IMR-90 (cell line): ENCODE data around the gene MSS51. TPM values are rescaled to one million over a fixed set of nuclear protein-coding genes. Genes with fewer than 3 reads are reported as not detected.

ENCODE experiments used
- ATAC-seq: fragments of 200-7000 bp; cut with Tn5 transposase; 2 replicates; pipeline ENCODE4 v1.9.1; 2020; ENCODE audit warnings: low read depth, mild to moderate bottlenecking, moderate library complexity
- BruUV-seq: library from RNA; stranded (reverse); fragments of 400-500 nt; replicated peaks from 2 replicates; lab custom pipeline; 2021; lab: Mats Ljungman, UMichigan
- CTCF ChIA-PET: fragments of 300-600 bp; formaldehyde crosslinking; extraction: SDS; loops from one replicate; lab custom pipeline; 2021; ENCODE audit warnings: antibody characterized with exemption; lab: Yijun Ruan, JAX
- POLR2A ChIA-PET: fragments of 300-600 bp; sonication (Branson Sonifier 250); formaldehyde crosslinking; loops from one replicate; lab custom pipeline; 2022; ENCODE audit warnings: antibody characterized with exemption; ENCODE audit not compliant: unreplicated experiment; lab: Charles Lee
- DNase-seq: peaks from one replicate; pipeline ENCODE4 v3.0.0; 2013
- H2AFZ ChIP-seq: replicated peaks from 2 replicates; pipeline ENCODE3; 2013; ENCODE audit warnings: low read length, mild to moderate bottlenecking; ENCODE audit not compliant: poor library complexity
- H2AK5ac ChIP-seq: 2 replicates; pipeline ENCODE4 v1.6.1; 2013; ENCODE audit warnings: low read depth, low read length, inconsistent platforms
- H2AK9ac ChIP-seq: replicated peaks from 2 replicates; pipeline ENCODE3; 2013; ENCODE audit warnings: mild to moderate bottlenecking, low read depth, low read length, moderate library complexity; ENCODE audit not compliant: poor library complexity
- H2BK120ac ChIP-seq: 2 replicates; pipeline ENCODE4 v1.6.1; 2013; ENCODE audit warnings: low read depth, low read length, inconsistent platforms
- H2BK15ac ChIP-seq: 3 replicates; pipeline ENCODE4 v1.6.1; 2013; ENCODE audit warnings: low read depth, low read length, inconsistent platforms
- H2BK20ac ChIP-seq: 2 replicates; pipeline ENCODE4 v1.6.1; 2013; ENCODE audit warnings: low read depth, mild to moderate bottlenecking, inconsistent platforms, low read length, moderate library complexity
- H2BK5ac ChIP-seq: 2 replicates; pipeline ENCODE4 v1.6.1; 2013; ENCODE audit warnings: mild to moderate bottlenecking, low read depth, low read length, inconsistent platforms; ENCODE audit not compliant: poor library complexity, severe bottlenecking
- H3K14ac ChIP-seq: replicated peaks from 2 replicates; pipeline ENCODE4 v1.6.1; 2013; ENCODE audit warnings: low read depth, low read length, inconsistent platforms
- H3K18ac ChIP-seq: 2 replicates; pipeline ENCODE4 v1.6.1; 2013; ENCODE audit warnings: low read depth, low read length, control low read depth
- H3K23ac ChIP-seq: 2 replicates; pipeline ENCODE4 v1.6.1; 2013; ENCODE audit warnings: low read depth, low read length, inconsistent platforms
- H3K27ac ChIP-seq: 2 replicates; pipeline ENCODE4 v1.5.1; 2013; ENCODE audit warnings: mild to moderate bottlenecking, control low read depth, low read length; ENCODE audit not compliant: insufficient read depth
- H3K27me3 ChIP-seq: 2 replicates; pipeline ENCODE4 v1.6.1; 2013; ENCODE audit warnings: low read length; ENCODE audit not compliant: control insufficient read depth, insufficient read depth
- H3K36me3 ChIP-seq: 2 replicates; pipeline ENCODE4 v1.6.1; 2013; ENCODE audit warnings: low read length, mixed read lengths; ENCODE audit not compliant: control insufficient read depth, insufficient read depth
- H3K4ac ChIP-seq: 2 replicates; pipeline ENCODE4 v1.6.1; 2013; ENCODE audit warnings: low read depth, low read length, inconsistent platforms
- H3K4me1 ChIP-seq: 2 replicates; pipeline ENCODE4 v1.6.1; 2013; ENCODE audit warnings: low read length, mixed read lengths; ENCODE audit not compliant: control insufficient read depth, insufficient read depth
- H3K4me2 ChIP-seq: 2 replicates; pipeline ENCODE4 v1.6.1; 2013; ENCODE audit warnings: low read depth, mild to moderate bottlenecking, control low read depth, low read length, moderate library complexity
- H3K4me3 ChIP-seq: 2 replicates; pipeline ENCODE4 v1.5.1; 2013; ENCODE audit warnings: low read depth, mild to moderate bottlenecking, control low read depth, low read length, moderate library complexity; ENCODE audit not compliant: insufficient read depth
- H3K56ac ChIP-seq: 2 replicates; pipeline ENCODE4 v1.6.1; 2013; ENCODE audit warnings: low read length, inconsistent platforms; ENCODE audit not compliant: insufficient read depth; ENCODE audit errors: extremely low read depth
- H3K79me1 ChIP-seq, 2 experiments: 2 replicates each; pipeline ENCODE4 v1.6.1; 2013; ENCODE audit warnings: low read length in 2 of 2, inconsistent platforms in 1 of 2, low read depth in 1 of 2
- H3K9ac ChIP-seq: 2 replicates; pipeline ENCODE4 v1.6.1; 2013; ENCODE audit warnings: low read depth, low read length, control low read depth
- H3K9me1 ChIP-seq: 2 replicates; pipeline ENCODE4 v1.6.1; 2013; ENCODE audit warnings: low read length, inconsistent platforms; ENCODE audit not compliant: insufficient read depth
- H3K9me3 ChIP-seq: 2 replicates; pipeline ENCODE4 v1.6.1; 2013; ENCODE audit warnings: low read length; ENCODE audit not compliant: control insufficient read depth, insufficient read depth
- H4K20me1 ChIP-seq: 2 replicates; pipeline ENCODE4 v1.6.1; 2013; ENCODE audit warnings: low read length, inconsistent platforms; ENCODE audit not compliant: insufficient read depth
- H4K5ac ChIP-seq: 2 replicates; pipeline ENCODE4 v1.6.1; 2013; ENCODE audit warnings: mild to moderate bottlenecking, low read depth, low read length, control low read depth
- H4K8ac ChIP-seq, 2 experiments: 2 replicates each; pipeline ENCODE4 v1.6.1; 2013; ENCODE audit warnings: low read depth in 2 of 2, low read length in 2 of 2, control low read depth in 1 of 2, inconsistent platforms in 1 of 2
- H4K91ac ChIP-seq: 2 replicates; pipeline ENCODE4 v1.6.1; 2013; ENCODE audit warnings: low read depth, low read length, inconsistent platforms; ENCODE audit not compliant: insufficient read depth
- BHLHE40 ChIP-seq: fragments of 150-350 bp; IDR thresholded peaks from 2 replicates; pipeline ENCODE4 v1.6.1; 2016; ENCODE audit warnings: mild to moderate bottlenecking, low read depth, low read length
- CEBPB ChIP-seq: IDR thresholded peaks from 2 replicates; pipeline ENCODE4 v1.6.1; 2012; ENCODE audit warnings: low read depth, low read length, improper control_type of control experiment
- CHD1 ChIP-seq: IDR thresholded peaks from 2 replicates; pipeline ENCODE4 v1.6.1; 2012; ENCODE audit warnings: low read depth, low read length, improper control_type of control experiment
- FOS ChIP-seq: fragments of 150-350 bp; IDR thresholded peaks from 2 replicates; pipeline ENCODE4 v1.6.1; 2016; ENCODE audit warnings: low read depth, low read length
- MAFK ChIP-seq: IDR thresholded peaks from 2 replicates; pipeline ENCODE4 v1.6.1; 2012; ENCODE audit warnings: low read depth, low read length, improper control_type of control experiment
- MAZ ChIP-seq: IDR thresholded peaks from 2 replicates; pipeline ENCODE4 v1.6.1; 2012; ENCODE audit warnings: low read depth, mild to moderate bottlenecking, low read length, improper control_type of control experiment, moderate library complexity, borderline replicate concordance
- MXI1 ChIP-seq: IDR thresholded peaks from 2 replicates; pipeline ENCODE4 v1.6.1; 2012; ENCODE audit warnings: low read depth, mild to moderate bottlenecking, low read length, moderate library complexity, borderline replicate concordance
- NFE2L2 ChIP-seq: fragments of 150-350 bp; IDR thresholded peaks from 2 replicates; pipeline ENCODE4 v1.6.1; 2016; ENCODE audit warnings: low read depth, mild to moderate bottlenecking, low read length
- POLR2A ChIP-seq: IDR thresholded peaks from 2 replicates; pipeline ENCODE4 v1.6.1; 2012; ENCODE audit warnings: mild to moderate bottlenecking, low read depth, low read length
- RAD21 ChIP-seq: IDR thresholded peaks from 2 replicates; pipeline ENCODE4 v1.6.1; 2012; ENCODE audit warnings: low read length, improper control_type of control experiment
- RCOR1 ChIP-seq: IDR thresholded peaks from 2 replicates; pipeline ENCODE4 v1.6.1; 2012; ENCODE audit warnings: mild to moderate bottlenecking, low read length, improper control_type of control experiment; ENCODE audit not compliant: insufficient replicate concordance
- RFX5 ChIP-seq: IDR thresholded peaks from 2 replicates; pipeline ENCODE4 v1.8.0; 2012; ENCODE audit warnings: low read depth, mild to moderate bottlenecking, low read length, moderate library complexity
- SMC3 ChIP-seq: fragments of 150-350 bp; IDR thresholded peaks from 2 replicates; pipeline ENCODE4 v1.6.1; 2016; ENCODE audit warnings: low read depth, mild to moderate bottlenecking, antibody characterized with exemption, low read length, moderate library complexity
- whole genome bisulfite sequencing, 2 experiments: methylation state at CpG; one replicate each; pipeline versions ENCODE4 v1.1.5 to v1.1.7; 2013; ENCODE audit warnings: missing lambda C conversion rate in 2 of 2; ENCODE audit not compliant: insufficient read length in 1 of 2; ENCODE audit errors: extremely low coverage in 2 of 2; 5-methylcytosine and 5-hydroxymethylcytosine counted together
- dilution Hi-C: fragments of 300-500 bp; cut with HindIII; formaldehyde crosslinking; loops from one replicate; pipeline ENCODE4 v1.14.3; 2018; ENCODE audit warnings: low sequenced_read_pairs; ENCODE audit not compliant: unreplicated experiment
- in situ Hi-C: fragments of 300-500 bp; cut with MboI; formaldehyde crosslinking; loops from 3 replicates; pipeline ENCODE4 v1.14.3; 2019; ENCODE audit warnings: low sequenced_read_pairs, inconsistent platforms, mixed read lengths
- intact Hi-C: fragments of 100-400 bp; cut with micrococcal nuclease; formaldehyde crosslinking; loops from 2 replicates; pipeline ENCODE4 v1.10.0; 2022
- polyA plus RNA-seq, 3 experiments: library from polyadenylated mRNA; depleted of rRNA; stranded (reverse); fragments of >200 nt; gene quantifications; 2 replicates each; pipeline ENCODE4 v1.2.3, GENCODE V29; 2012; ENCODE audit warnings: low replicate concordance in 1 of 3
- total RNA-seq: library from RNA; depleted of rRNA; stranded (reverse); fragments of >200 nt; gene quantifications from 2 replicates; pipeline ENCODE4 v1.2.3, GENCODE V29; 2012
- TF ChIP-seq, protein P1 (sequence below): conservative IDR thresholded peaks from 2 replicates; pipeline ENCODE4 v1.5.1; 2012; ENCODE audit warnings: mild to moderate bottlenecking, low read depth, low read length, improper control_type of control experiment
- TF ChIP-seq, protein P2 (sequence below): fragments of 150-350 bp; IDR thresholded peaks from 2 replicates; pipeline ENCODE4 v1.6.1; 2017; ENCODE audit warnings: mild to moderate bottlenecking, antibody characterized with exemption, low read length, low read depth

The MSS51 gene
- total and polyA plus RNA-seq, 2 of the 4 experiments (the other 2 are of a cell fraction): 1.1 to 1.8 TPM

DNA sequence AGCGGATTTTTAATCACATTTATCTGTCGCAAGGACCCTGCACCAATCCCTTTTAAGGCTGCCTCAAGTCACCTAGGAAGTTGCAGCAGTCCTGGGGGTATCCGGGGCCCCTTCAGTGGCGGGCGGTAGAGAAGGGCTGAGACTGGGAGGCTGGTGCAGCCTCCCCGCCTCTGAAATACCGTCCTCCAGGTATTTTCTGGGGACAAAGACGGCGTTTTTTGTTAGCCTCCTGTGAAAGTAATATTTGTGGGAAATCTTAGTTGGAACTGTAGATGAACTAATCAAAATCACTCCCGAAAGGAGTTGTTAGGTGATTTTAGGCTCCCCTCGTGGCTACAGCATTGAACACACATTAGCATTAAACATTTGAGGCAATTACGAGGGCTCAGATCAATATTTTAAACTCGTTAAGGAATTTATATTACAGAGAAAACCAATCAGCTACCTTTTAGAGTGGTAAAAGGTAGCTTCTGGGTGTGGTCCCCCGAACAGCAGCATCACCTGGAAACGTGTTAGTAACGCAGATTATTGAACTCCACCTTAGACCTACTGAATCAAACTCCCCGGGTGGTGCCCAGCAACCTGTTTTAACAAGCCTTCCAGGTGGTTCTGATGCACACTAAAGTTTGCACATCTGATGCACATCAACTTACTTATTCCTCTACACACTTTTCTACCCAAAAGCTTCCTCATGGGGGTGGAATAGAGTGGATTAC, 19.0 kb downstream of the MSS51 start:
- Histone ChIP-seq H3K9me1 (no peaks in the 10 kb centered on the region; the same call in 1 of the 2 replicates), H3K9me3 (no peaks in the 10 kb centered on the region), H3K4me1 (no peaks in the 10 kb centered on the region), H4K20me1 (peaks cover 13% of the 10 kb centered on the region; the same call in 1 of the 2 replicates), H2AFZ (peak overlapping the region; percentile 96), H3K4me3 (peak overlapping the region; percentile 85), H3K23ac (no peak overlapping the region), H2BK15ac (no peak overlapping the region), H3K36me3 (no peaks in the 10 kb centered on the region), H3K9ac (peak overlapping the region; percentile 59), H2BK120ac (no peak overlapping the region), H3K56ac (no peak overlapping the region), H2BK5ac (no peak overlapping the region), H3K27me3 (no peaks in the 10 kb centered on the region), H3K4me2 (peak overlapping the region; percentile 88), H4K5ac (no peak overlapping the region), H2BK20ac (no peak overlapping the region), H2AK9ac (no peak overlapping the region), H4K91ac (no peak overlapping the region), H3K79me1 (peaks cover 11 to 25% of the 10 kb centered on the region in 2 experiments), H2AK5ac (no peak overlapping the region), H3K14ac (no peak overlapping the region), H3K27ac (no peak overlapping the region; the same call in 1 of the 2 replicates), H3K18ac (no peak overlapping the region), H3K4ac (no peak overlapping the region), H4K8ac (peak overlapping the region in 1 of 2 experiments; percentile 66; a peak in 2 of 4 replicates)
- intact Hi-C loops (loop anchor here (10.0 kb wide), 1 partner anchor 230 kb away; the partner anchor contains the start of gene MYOZ1), dilution Hi-C loops (no loop called here), in situ Hi-C loops (no loop called here)
- CTCF ChIA-PET: no interaction called here
- no TSS peak for BruUV-seq
- POLR2A ChIA-PET: interaction anchor here (0.6 kb wide), 1 partner anchor 157 kb away, joined by 14 read pairs; no protein-coding TSS in a partner anchor
- WGBS, 2 experiments: 10% methylated on average over 2 of the region's 17 CpGs; no CpG with 5 or more reads in 1 of the 2 experiments
- DNase-seq (no peak), ATAC-seq (peak; percentile 32; the same call in 1 of the 2 replicates)
- no peak for TF ChIP-seq RFX5
- no peak for TF ChIP-seq RAD21
- no peak for TF ChIP-seq POLR2A
- no peak for TF ChIP-seq BHLHE40
- TF ChIP-seq MAZ: no peak
- TF ChIP-seq, protein P1, sequence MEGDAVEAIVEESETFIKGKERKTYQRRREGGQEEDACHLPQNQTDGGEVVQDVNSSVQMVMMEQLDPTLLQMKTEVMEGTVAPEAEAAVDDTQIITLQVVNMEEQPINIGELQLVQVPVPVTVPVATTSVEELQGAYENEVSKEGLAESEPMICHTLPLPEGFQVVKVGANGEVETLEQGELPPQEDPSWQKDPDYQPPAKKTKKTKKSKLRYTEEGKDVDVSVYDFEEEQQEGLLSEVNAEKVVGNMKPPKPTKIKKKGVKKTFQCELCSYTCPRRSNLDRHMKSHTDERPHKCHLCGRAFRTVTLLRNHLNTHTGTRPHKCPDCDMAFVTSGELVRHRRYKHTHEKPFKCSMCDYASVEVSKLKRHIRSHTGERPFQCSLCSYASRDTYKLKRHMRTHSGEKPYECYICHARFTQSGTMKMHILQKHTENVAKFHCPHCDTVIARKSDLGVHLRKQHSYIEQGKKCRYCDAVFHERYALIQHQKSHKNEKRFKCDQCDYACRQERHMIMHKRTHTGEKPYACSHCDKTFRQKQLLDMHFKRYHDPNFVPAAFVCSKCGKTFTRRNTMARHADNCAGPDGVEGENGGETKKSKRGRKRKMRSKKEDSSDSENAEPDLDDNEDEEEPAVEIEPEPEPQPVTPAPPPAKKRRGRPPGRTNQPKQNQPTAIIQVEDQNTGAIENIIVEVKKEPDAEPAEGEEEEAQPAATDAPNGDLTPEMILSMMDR: no peak
- TF ChIP-seq, protein P2, sequence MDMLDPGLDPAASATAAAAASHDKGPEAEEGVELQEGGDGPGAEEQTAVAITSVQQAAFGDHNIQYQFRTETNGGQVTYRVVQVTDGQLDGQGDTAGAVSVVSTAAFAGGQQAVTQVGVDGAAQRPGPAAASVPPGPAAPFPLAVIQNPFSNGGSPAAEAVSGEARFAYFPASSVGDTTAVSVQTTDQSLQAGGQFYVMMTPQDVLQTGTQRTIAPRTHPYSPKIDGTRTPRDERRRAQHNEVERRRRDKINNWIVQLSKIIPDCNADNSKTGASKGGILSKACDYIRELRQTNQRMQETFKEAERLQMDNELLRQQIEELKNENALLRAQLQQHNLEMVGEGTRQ: no peak
- TF ChIP-seq MXI1: no peak
- TF ChIP-seq SMC3: no peak
- no peak for TF ChIP-seq MAFK
- TF ChIP-seq FOS: no peak
- no peak for TF ChIP-seq CHD1
- no peak for TF ChIP-seq NFE2L2
- no peak for TF ChIP-seq RCOR1
- no peak for TF ChIP-seq CEBPB
